ENCODE results near the gene NHERF2. TPM values are rescaled to one million over a fixed set of nuclear protein-coding genes. Genes with fewer than 3 reads are reported as not detected.

Gene NHERF2
- polyA plus RNA-seq, 2 of the 4 experiments (the other 2 are of a cell fraction) = 32.3 to 35.0 TPM

GRCh38 chr16:2008009-2008526, 18.6 kb upstream of the NHERF2 start (continued):
- TF ChIP-seq NPAS2 (CRISPR knock-in tag; IDR thresholded peaks at IDR 0.05; ENCODE audit: borderline replicate concordance) (no peak), HOXA7 (CRISPR knock-in tag; IDR thresholded peaks at IDR 0.05) (no peak), BCL3 (IDR thresholded peaks at IDR 0.05) (no peak), REST (IDR thresholded peaks at IDR 0.05) (no peak)

GRCh38 chr16:2008631-2009163, 18.0 kb upstream of the NHERF2 start:
- H3K4me3 ChIP-seq = peak overlapping the region; percentile 94
- H3K27ac ChIP-seq = peak overlapping the region; percentile 95 to 98
- no peak for FAIRE-seq
- WGBS (ENCODE audit: missing lambda C conversion rate) = 3% methylated on average over 19 of the region's 23 CpGs
- POLR2A ChIA-PET = interaction anchor here (0.7 to 1.4 kb wide), 3 partner anchors 25 to 146 kb away, joined by 3 to 4 read pairs (median 4); partner anchors contain the start of genes GFER, RPS2 and TRAF7
- ATAC-seq = no peak
- peaks cover 52% of the 10 kb centered on the region for H3K4me1 ChIP-seq
- TF ChIP-seq NR3C1 (IDR thresholded peaks at IDR 0.05) (no peak), ZC3H11A (IDR thresholded peaks at IDR 0.05) (no peak), E2F6 (IDR thresholded peaks at IDR 0.05; ENCODE audit: borderline replicate concordance, low read depth) (peak; percentile 95), MAFK (IDR thresholded peaks at IDR 0.05; ENCODE audit: partially characterized antibody) (no peak), HOXB13 (CRISPR knock-in tag; IDR thresholded peaks at IDR 0.05; ENCODE audit: low read depth) (no peak), HEYL (CRISPR knock-in tag; IDR thresholded peaks at IDR 0.05) (no peak), BCL3 (IDR thresholded peaks at IDR 0.05) (no peak), TP53 (CRISPR knock-in tag; IDR thresholded peaks at IDR 0.05) (0 out of 2 replicates have a peak, but pooled peaks have one; percentile 33), FOSB (CRISPR knock-in tag; IDR thresholded peaks at IDR 0.05) (no peak), MAX (IDR thresholded peaks at IDR 0.05) (peak; percentile 69), CEBPB (IDR thresholded peaks at IDR 0.05) (0 out of 4 replicates have a peak, but pooled peaks of 1 of the 2 experiments have one; percentile 25), ESRRA (IDR thresholded peaks at IDR 0.05; ENCODE audit: borderline replicate concordance, low read length) (no peak)
- H3K9me3 ChIP-seq = no peaks in the 10 kb centered on the region
- CTCF ChIA-PET = interaction anchor here (0.9 to 11.3 kb wide), 7 partner anchors 14 to 138 kb away, joined by 3 to 196 read pairs (median 4); partner anchors contain the start of genes GFER, NOXO1 and SYNGR3
- DNase-seq (ENCODE audit: low read depth in 1 of 2, low spot score in 1 of 2) = no peak
- peak overlapping the region; percentile 91 for H3K4me2 ChIP-seq
